Astrocyte (in vitro differentiated cells and primary cell): ENCODE data around the gene TNFSF11. TPM values are rescaled to one million over a fixed set of nuclear protein-coding genes. Genes with fewer than 3 reads are reported as not detected.

ENCODE experiments used
- DNase-seq: peaks from one replicate; pipeline ENCODE4 v3.0.0-alpha.2; 2010; ENCODE audit warnings: low read depth
- FAIRE-seq: peaks from 2 replicates; lab custom pipeline; 2011; peaks lifted over from hg19 to GRCh38; lab: Jason Lieb, UNC
- H2AFZ ChIP-seq: 2 replicates; pipeline ENCODE4 v1.6.0; 2012; ENCODE audit warnings: low read depth, low read length, inconsistent platforms
- H3K27ac ChIP-seq: 2 replicates; pipeline ENCODE4 v1.5.1; 2011; ENCODE audit warnings: low read depth, low read length, inconsistent platforms
- H3K27me3 ChIP-seq: 2 replicates; pipeline ENCODE4 v1.6.0; 2011; ENCODE audit warnings: low read length, inconsistent platforms; ENCODE audit not compliant: insufficient read depth
- H3K36me3 ChIP-seq: 2 replicates; pipeline ENCODE4 v1.5.1; 2011; ENCODE audit warnings: low read length, inconsistent platforms; ENCODE audit not compliant: insufficient read depth
- H3K4me1 ChIP-seq: 2 replicates; pipeline ENCODE4 v1.5.1; 2011; ENCODE audit warnings: low read length, inconsistent platforms; ENCODE audit not compliant: insufficient read depth
- H3K4me2 ChIP-seq: 2 replicates; pipeline ENCODE4 v1.6.0; 2012; ENCODE audit warnings: low read length, inconsistent platforms
- H3K4me3 ChIP-seq: 2 replicates; pipeline ENCODE4 v1.5.1; 2011; ENCODE audit warnings: low read depth, mild to moderate bottlenecking, low read length, inconsistent platforms; ENCODE audit not compliant: insufficient read depth
- H3K79me2 ChIP-seq: 2 replicates; pipeline ENCODE4 v1.6.0; 2012; ENCODE audit warnings: mild to moderate bottlenecking, low read length, inconsistent platforms; ENCODE audit not compliant: insufficient read depth
- H3K9ac ChIP-seq: 2 replicates; pipeline ENCODE4 v1.6.0; 2012; ENCODE audit warnings: mild to moderate bottlenecking, low read length, inconsistent platforms
- H3K9me3 ChIP-seq: 2 replicates; pipeline ENCODE4 v1.5.1; 2012; ENCODE audit warnings: low read depth, mild to moderate bottlenecking, low read length, inconsistent platforms; ENCODE audit not compliant: insufficient read depth
- H4K20me1 ChIP-seq: 2 replicates; pipeline ENCODE4 v1.6.0; 2012; ENCODE audit warnings: low read length, inconsistent platforms; ENCODE audit not compliant: insufficient read depth
- H3K27ac Mint-ChIP-seq: one replicate; pipeline ENCODE4 v1.8.0; 2021; ENCODE audit warnings: mild to moderate bottlenecking, mixed read lengths; ENCODE audit not compliant: unreplicated experiment
- H3K27me3 Mint-ChIP-seq: one replicate; pipeline ENCODE4 v1.8.0; 2021; ENCODE audit warnings: low read depth, mixed read lengths; ENCODE audit not compliant: unreplicated experiment
- H3K36me3 Mint-ChIP-seq: one replicate; pipeline ENCODE4 v1.8.0; 2021; ENCODE audit warnings: low read depth, mixed read lengths; ENCODE audit not compliant: unreplicated experiment
- H3K4me1 Mint-ChIP-seq: one replicate; pipeline ENCODE4 v1.8.0; 2021; ENCODE audit warnings: low read depth, mixed read lengths; ENCODE audit not compliant: unreplicated experiment
- H3K4me3 Mint-ChIP-seq: one replicate; pipeline ENCODE4 v1.8.0; 2021; ENCODE audit warnings: mild to moderate bottlenecking, moderate library complexity, mixed read lengths; ENCODE audit not compliant: unreplicated experiment
- H3K9me3 Mint-ChIP-seq: one replicate; pipeline ENCODE4 v1.8.0; 2021; ENCODE audit warnings: mild to moderate bottlenecking, mixed read lengths; ENCODE audit not compliant: unreplicated experiment
- EZH2 ChIP-seq: IDR thresholded peaks from 2 replicates; pipeline ENCODE4 v1.6.1; 2012; ENCODE audit warnings: mild to moderate bottlenecking, low read length, inconsistent platforms; ENCODE audit not compliant: insufficient read depth
- total RNA-seq: library from RNA; stranded (reverse); gene quantifications from 2 replicates; pipeline ENCODE4 v1.2.1, GENCODE V29; 2021
- TF ChIP-seq, protein P1 (sequence below): IDR thresholded peaks from 2 replicates; pipeline ENCODE4 v1.5.1; 2011; ENCODE audit warnings: low read depth, mild to moderate bottlenecking, inconsistent platforms, low read length, moderate library complexity; ENCODE audit not compliant: insufficient read depth

Gene TNFSF11
- total RNA-seq, 1 donor from 2014 or later, result not detected

DNA sequence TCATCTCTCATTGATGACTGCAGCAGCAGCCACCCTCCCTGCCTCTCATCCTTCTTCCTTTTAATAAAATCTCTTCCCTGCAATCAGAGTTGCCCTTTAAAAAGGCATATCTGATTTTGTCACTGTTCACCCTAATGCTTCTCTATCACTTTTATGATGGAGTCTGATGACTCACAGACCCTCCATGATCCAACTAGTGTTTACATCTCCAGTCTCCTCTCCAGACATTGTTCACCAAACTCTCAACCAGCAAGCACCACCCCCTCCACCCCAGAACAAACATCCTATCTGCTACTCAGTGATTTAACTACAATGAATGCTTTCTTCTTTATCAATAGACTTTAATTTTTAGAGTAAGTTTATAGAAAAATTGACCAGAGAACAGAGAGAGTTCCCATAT lies 59.5 kb downstream of the TNFSF11 start:
- Histone ChIP-seq H3K9ac (no peak overlapping the region), H3K4me2 (no peak overlapping the region), H3K9me3 (no peaks in the 10 kb centered on the region), H3K27ac (no peak overlapping the region), H3K27me3 (peaks cover 2% of the 10 kb centered on the region), H3K4me1 (no peaks in the 10 kb centered on the region), H3K79me2 (no peaks in the 10 kb centered on the region), H3K4me3 (no peak overlapping the region), H4K20me1 (no peaks in the 10 kb centered on the region), H3K36me3 (no peaks in the 10 kb centered on the region), H2AFZ (no peak overlapping the region)
- H3K4me1 Mint-ChIP-seq, result peaks cover 7% of the 10 kb centered on the region
- no peak overlapping the region for H3K4me3 Mint-ChIP-seq
- no peaks in the 10 kb centered on the region for H3K36me3 Mint-ChIP-seq
- H3K9me3 Mint-ChIP-seq, result peaks cover 2% of the 10 kb centered on the region
- FAIRE-seq (no peak), DNase-seq (no peak)
- no peak overlapping the region for H3K27ac Mint-ChIP-seq
- peaks cover 3% of the 10 kb centered on the region for H3K27me3 Mint-ChIP-seq
- no peak for TF ChIP-seq EZH2
- TF ChIP-seq, protein P1, sequence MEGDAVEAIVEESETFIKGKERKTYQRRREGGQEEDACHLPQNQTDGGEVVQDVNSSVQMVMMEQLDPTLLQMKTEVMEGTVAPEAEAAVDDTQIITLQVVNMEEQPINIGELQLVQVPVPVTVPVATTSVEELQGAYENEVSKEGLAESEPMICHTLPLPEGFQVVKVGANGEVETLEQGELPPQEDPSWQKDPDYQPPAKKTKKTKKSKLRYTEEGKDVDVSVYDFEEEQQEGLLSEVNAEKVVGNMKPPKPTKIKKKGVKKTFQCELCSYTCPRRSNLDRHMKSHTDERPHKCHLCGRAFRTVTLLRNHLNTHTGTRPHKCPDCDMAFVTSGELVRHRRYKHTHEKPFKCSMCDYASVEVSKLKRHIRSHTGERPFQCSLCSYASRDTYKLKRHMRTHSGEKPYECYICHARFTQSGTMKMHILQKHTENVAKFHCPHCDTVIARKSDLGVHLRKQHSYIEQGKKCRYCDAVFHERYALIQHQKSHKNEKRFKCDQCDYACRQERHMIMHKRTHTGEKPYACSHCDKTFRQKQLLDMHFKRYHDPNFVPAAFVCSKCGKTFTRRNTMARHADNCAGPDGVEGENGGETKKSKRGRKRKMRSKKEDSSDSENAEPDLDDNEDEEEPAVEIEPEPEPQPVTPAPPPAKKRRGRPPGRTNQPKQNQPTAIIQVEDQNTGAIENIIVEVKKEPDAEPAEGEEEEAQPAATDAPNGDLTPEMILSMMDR, result no peak

DNA sequence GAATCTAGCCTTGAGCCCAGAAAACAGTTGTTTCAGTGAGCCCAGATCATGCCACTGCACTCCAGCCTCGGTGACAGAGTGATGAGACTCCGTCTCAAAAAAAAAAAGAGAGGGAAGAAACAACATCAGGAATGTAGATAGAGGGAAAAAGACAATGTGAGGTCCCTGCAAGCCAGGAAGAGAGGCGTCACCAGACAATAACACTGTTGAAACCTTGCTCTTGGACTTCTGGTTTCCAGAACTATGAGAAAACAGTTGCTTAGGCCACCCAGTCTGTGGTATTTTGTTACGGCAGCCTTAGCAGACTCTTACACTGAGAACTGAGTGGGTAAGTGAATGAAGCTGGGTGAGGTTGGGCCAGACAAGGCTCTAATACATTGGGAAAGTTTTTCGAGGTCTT lies 64.1 kb downstream of the TNFSF11 start:
- no peak for TF ChIP-seq EZH2
- TF ChIP-seq, protein P1, result no peak
- Histone ChIP-seq H3K4me2 (no peak overlapping the region), H3K9ac (no peak overlapping the region), H3K4me1 (no peaks in the 10 kb centered on the region), H4K20me1 (no peaks in the 10 kb centered on the region), H3K4me3 (no peak overlapping the region), H3K36me3 (no peaks in the 10 kb centered on the region), H3K9me3 (no peaks in the 10 kb centered on the region), H3K27me3 (peaks cover 7% of the 10 kb centered on the region), H3K27ac (no peak overlapping the region), H3K79me2 (no peaks in the 10 kb centered on the region), H2AFZ (no peak overlapping the region)
- DNase-seq (no peak), FAIRE-seq (no peak)
- no peak overlapping the region for H3K4me3 Mint-ChIP-seq
- H3K27me3 Mint-ChIP-seq, result peaks cover 3% of the 10 kb centered on the region
- no peaks in the 10 kb centered on the region for H3K36me3 Mint-ChIP-seq
- H3K9me3 Mint-ChIP-seq, result peaks cover 8% of the 10 kb centered on the region
- H3K27ac Mint-ChIP-seq, result no peak overlapping the region
- H3K4me1 Mint-ChIP-seq, result no peaks in the 10 kb centered on the region

DNA sequence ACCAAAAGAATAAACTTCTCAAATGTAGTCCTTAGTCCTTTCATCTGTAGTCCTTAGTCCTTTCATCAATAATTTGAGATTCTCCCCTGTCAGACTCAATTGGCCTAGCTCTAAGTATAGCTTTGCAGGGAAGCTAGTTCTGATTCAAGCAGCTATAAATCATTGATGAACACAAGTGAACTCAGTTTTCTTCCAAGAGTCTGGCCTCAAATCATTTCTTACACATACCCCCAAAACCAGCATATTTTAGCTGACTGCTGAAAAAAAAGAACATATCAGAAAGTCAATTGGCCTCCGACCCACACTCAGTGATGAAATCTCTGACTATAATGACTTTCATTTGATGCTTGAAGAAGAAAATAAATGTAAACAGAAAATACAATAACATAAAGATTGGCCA lies 64.9 kb downstream of the TNFSF11 start:
- H2AFZ ChIP-seq, result no peak overlapping the region

More for the DNA sequence above, 64.9 kb downstream of the TNFSF11 start:
- no peak overlapping the region for H3K4me3 Mint-ChIP-seq
- H3K27ac Mint-ChIP-seq, result no peak overlapping the region
- H3K4me2 ChIP-seq, result no peak overlapping the region
- no peaks in the 10 kb centered on the region for H3K36me3 ChIP-seq
- H4K20me1 ChIP-seq, result no peaks in the 10 kb centered on the region
- no peak for DNase-seq
- H3K9ac ChIP-seq, result no peak overlapping the region
- H3K9me3 ChIP-seq, result no peaks in the 10 kb centered on the region
- no peaks in the 10 kb centered on the region for H3K4me1 ChIP-seq
- no peak for TF ChIP-seq EZH2
- TF ChIP-seq, protein P1, result no peak
- peaks cover 7% of the 10 kb centered on the region for H3K27me3 ChIP-seq
- H3K9me3 Mint-ChIP-seq, result peaks cover 8% of the 10 kb centered on the region
- no peaks in the 10 kb centered on the region for H3K79me2 ChIP-seq
- no peaks in the 10 kb centered on the region for H3K36me3 Mint-ChIP-seq
- no peaks in the 10 kb centered on the region for H3K4me1 Mint-ChIP-seq
- FAIRE-seq, result no peak
- H3K27me3 Mint-ChIP-seq, result peaks cover 3% of the 10 kb centered on the region
- H3K4me3 ChIP-seq, result no peak overlapping the region
- H3K27ac ChIP-seq, result no peak overlapping the region
